Germinal center (tissue), 1 donor: ENCODE results near the gene RNF212B.

ENCODE experiments used
- DNase-seq: peaks from one replicate; pipeline ENCODE4 v3.0.0; 2012; ENCODE audit warnings: mixed read lengths, low spot score

The RNF212B gene

GRCh38 chr14:23320584-23321571 is 83.1 kb downstream of the RNF212B start, which contains the start of gene PABPN1:
PABPN1 (plus strand) TSS chr14:23321457; CDS start chr14:23321470, 13 bp downstream.
- peak; percentile 99 for DNase-seq

DNA sequence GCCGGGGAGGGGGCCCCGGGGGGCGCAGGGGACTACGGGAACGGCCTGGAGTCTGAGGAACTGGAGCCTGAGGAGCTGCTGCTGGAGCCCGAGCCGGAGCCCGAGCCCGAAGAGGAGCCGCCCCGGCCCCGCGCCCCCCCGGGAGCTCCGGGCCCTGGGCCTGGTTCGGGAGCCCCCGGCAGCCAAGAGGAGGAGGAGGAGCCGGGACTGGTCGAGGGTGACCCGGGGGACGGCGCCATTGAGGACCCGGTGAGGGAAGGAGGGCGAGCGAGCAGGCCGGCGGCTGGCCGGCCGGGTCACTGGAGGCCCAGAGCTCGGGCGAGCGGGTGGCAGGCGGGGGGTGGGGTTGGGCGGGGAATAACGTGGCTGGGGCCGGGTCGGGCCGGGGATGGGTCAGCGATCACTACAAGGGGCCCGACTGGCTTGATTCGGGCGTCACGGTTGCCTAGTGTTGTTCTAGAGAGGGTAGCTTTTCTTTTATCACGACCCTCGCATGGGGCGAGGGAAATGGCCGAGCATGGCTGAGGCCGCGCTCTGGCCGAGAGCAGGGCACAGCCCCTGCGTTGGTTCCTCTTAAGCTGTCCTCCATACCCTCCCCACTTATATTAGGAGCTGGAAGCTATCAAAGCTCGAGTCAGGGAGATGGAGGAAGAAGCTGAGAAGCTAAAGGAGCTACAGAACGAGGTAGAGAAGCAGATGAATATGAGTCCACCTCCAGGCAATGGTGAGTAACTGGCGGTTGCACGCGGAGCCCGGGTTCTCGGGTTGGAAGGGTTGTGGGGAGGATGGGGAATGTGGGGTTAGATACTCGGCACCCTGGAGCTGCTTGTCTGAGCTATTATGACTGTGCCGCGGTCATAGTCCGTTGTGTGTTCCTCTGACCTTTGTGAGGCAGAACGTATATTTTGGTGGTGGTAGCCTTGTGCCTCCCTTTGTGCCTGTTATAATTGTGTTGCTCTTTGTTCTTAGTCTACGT is 84.1 kb downstream of the RNF212B start:
- peak; percentile 51 for DNase-seq
